Activated CD4-positive, CD25-positive, alpha-beta regulatory T cell treated with anti-CD3 and anti-CD28 coated beads, Interleukin-2, amount 50 U/mL, for 16 hours (primary cell): ENCODE results near the gene USP17L25.
"Not testable (repeated sequence)": the region's sequence is repeated elsewhere in the genome, so short reads cannot be mapped to it uniquely, and the experiment has no call there.

Experiments
- DNase-seq: peaks from one replicate; pipeline ENCODE4 v3.0.0-alpha.2; 2020; ENCODE audit warnings: low read depth, low spot score

The USP17L25 gene, protein sequence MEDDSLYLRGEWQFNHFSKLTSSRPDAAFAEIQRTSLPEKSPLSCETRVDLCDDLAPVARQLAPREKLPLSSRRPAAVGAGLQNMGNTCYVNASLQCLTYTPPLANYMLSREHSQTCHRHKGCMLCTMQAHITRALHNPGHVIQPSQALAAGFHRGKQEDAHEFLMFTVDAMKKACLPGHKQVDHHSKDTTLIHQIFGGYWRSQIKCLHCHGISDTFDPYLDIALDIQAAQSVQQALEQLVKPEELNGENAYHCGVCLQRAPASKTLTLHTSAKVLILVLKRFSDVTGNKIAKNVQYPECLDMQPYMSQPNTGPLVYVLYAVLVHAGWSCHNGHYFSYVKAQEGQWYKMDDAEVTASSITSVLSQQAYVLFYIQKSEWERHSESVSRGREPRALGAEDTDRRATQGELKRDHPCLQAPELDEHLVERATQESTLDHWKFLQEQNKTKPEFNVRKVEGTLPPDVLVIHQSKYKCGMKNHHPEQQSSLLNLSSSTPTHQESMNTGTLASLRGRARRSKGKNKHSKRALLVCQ

DNA sequence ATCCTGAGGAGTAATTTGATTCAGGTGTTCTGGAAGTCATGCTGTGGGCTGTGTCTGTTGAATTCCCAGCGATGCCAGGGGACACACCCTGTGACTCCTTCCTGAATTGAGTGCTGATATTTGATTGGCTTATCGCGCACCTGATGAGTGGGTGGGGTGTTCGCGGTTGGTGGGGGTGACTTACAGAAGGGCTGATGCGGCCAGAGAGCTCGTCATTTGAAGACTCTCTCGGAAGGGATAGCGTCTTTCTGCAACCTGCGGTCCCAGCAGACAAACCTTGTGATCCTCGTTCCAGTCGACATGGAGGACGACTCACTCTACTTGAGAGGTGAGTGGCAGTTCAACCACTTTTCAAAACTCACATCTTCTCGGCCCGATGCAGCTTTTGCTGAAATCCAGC lies at the start of gene USP17L25:
TSS of gene USP17L25 (plus strand) at position 301 of the 400 bp plus-strand sequence. CDS start at position 301, 0 bp downstream.
- DNase-seq: not testable (repeated sequence)

DNA sequence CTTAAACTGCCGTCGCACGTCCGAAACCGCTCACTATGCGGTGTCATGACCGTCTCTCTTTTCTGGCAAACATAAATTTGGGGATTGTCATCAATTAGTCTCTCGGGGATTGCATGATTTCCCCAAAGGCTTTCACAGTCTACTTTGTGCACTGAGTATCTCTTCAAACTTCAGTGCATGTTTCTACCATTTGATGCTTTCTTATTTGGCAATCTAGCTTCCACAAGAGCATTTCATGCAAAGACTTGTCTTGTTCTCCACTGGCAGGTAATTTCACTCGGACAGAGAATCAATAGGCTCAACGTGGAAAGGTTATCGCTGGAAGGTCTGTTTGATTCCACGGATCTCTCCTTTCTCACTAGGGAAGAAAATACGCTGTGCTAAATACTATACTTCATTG lies 5.5 kb upstream of the USP17L25 start:
- not testable (repeated sequence) for DNase-seq

DNA sequence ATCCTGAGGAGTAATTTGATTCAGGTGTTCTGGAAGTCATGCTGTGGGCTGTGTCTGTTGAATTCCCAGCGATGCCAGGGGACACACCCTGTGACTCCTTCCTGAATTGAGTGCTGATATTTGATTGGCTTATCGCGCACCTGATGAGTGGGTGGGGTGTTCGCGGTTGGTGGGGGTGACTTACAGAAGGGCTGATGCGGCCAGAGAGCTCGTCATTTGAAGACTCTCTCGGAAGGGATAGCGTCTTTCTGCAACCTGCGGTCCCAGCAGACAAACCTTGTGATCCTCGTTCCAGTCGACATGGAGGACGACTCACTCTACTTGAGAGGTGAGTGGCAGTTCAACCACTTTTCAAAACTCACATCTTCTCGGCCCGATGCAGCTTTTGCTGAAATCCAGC lies 4.8 kb upstream of the USP17L25 start, which contains the start of gene USP17L24:
TSS of gene USP17L24 (plus strand) at position 301 of the 400 bp plus-strand sequence. CDS start at position 301, 0 bp downstream.
- not testable (repeated sequence) for DNase-seq

DNA sequence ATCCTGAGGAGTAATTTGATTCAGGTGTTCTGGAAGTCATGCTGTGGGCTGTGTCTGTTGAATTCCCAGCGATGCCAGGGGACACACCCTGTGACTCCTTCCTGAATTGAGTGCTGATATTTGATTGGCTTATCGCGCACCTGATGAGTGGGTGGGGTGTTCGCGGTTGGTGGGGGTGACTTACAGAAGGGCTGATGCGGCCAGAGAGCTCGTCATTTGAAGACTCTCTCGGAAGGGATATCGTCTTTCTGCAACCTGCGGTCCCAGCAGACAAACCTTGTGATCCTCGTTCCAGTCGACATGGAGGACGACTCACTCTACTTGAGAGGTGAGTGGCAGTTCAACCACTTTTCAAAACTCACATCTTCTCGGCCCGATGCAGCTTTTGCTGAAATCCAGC lies 4.6 kb downstream of the USP17L25 start, which contains the start of gene USP17L26:
TSS of gene USP17L26 (plus strand) at position 301 of the 400 bp plus-strand sequence. CDS start at position 301, 0 bp downstream.
- DNase-seq: not testable (repeated sequence)

DNA sequence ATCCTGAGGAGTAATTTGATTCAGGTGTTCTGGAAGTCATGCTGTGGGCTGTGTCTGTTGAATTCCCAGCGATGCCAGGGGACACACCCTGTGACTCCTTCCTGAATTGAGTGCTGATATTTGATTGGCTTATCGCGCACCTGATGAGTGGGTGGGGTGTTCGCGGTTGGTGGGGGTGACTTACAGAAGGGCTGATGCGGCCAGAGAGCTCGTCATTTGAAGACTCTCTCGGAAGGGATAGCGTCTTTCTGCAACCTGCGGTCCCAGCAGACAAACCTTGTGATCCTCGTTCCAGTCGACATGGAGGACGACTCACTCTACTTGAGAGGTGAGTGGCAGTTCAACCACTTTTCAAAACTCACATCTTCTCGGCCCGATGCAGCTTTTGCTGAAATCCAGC lies 9.4 kb downstream of the USP17L25 start, which contains the start of gene USP17L5:
TSS of gene USP17L5 (plus strand) at position 301 of the 400 bp plus-strand sequence. CDS start at position 301, 0 bp downstream.
- DNase-seq: not testable (repeated sequence)

DNA sequence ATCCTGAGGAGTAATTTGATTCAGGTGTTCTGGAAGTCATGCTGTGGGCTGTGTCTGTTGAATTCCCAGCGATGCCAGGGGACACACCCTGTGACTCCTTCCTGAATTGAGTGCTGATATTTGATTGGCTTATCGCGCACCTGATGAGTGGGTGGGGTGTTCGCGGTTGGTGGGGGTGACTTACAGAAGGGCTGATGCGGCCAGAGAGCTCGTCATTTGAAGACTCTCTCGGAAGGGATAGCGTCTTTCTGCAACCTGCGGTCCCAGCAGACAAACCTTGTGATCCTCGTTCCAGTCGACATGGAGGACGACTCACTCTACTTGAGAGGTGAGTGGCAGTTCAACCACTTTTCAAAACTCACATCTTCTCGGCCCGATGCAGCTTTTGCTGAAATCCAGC lies 14.1 kb downstream of the USP17L25 start, which contains the start of gene USP17L27:
TSS of gene USP17L27 (plus strand) at position 301 of the 400 bp plus-strand sequence. CDS start at position 301, 0 bp downstream.
- DNase-seq: not testable (repeated sequence)

DNA sequence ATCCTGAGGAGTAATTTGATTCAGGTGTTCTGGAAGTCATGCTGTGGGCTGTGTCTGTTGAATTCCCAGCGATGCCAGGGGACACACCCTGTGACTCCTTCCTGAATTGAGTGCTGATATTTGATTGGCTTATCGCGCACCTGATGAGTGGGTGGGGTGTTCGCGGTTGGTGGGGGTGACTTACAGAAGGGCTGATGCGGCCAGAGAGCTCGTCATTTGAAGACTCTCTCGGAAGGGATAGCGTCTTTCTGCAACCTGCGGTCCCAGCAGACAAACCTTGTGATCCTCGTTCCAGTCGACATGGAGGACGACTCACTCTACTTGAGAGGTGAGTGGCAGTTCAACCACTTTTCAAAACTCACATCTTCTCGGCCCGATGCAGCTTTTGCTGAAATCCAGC lies 18.9 kb downstream of the USP17L25 start, which contains the start of gene USP17L28:
TSS of gene USP17L28 (plus strand) at position 301 of the 400 bp plus-strand sequence. CDS start at position 301, 0 bp downstream.
- DNase-seq: not testable (repeated sequence)

DNA sequence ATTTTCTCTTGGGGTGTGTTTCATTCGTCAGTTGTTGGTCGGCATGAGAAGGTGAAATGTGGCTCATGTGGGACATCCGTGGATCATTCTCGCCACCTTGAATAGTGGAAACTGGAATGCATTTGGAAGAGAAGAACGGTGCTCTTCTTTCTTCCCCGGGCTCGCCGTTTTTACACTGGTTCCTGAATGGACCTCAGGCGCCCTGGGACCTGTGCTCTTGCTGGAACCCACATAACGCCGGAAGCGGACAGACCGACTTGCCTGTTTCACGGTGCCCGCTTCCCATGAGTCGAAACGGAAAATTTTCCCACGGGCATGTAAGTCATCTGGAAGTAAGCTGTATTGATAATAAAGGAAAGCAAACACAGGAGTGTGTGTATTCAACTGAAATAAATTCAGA lies 21.2 kb downstream of the USP17L25 start:
- DNase-seq: not testable (repeated sequence)

DNA sequence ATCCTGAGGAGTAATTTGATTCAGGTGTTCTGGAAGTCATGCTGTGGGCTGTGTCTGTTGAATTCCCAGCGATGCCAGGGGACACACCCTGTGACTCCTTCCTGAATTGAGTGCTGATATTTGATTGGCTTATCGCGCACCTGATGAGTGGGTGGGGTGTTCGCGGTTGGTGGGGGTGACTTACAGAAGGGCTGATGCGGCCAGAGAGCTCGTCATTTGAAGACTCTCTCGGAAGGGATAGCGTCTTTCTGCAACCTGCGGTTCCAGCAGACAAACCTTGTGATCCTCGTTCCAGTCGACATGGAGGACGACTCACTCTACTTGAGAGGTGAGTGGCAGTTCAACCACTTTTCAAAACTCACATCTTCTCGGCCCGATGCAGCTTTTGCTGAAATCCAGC lies 23.6 kb downstream of the USP17L25 start, which contains the start of gene USP17L29:
TSS of gene USP17L29 (plus strand) at position 301 of the 400 bp plus-strand sequence. CDS start at position 301, 0 bp downstream.
- not testable (repeated sequence) for DNase-seq

DNA sequence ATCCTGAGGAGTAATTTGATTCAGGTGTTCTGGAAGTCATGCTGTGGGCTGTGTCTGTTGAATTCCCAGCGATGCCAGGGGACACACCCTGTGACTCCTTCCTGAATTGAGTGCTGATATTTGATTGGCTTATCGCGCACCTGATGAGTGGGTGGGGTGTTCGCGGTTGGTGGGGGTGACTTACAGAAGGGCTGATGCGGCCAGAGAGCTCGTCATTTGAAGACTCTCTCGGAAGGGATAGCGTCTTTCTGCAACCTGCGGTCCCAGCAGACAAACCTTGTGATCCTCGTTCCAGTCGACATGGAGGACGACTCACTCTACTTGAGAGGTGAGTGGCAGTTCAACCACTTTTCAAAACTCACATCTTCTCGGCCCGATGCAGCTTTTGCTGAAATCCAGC lies 33.1 kb downstream of the USP17L25 start, which contains the start of gene USP17L30:
TSS of gene USP17L30 (plus strand) at position 301 of the 400 bp plus-strand sequence. CDS start at position 301, 0 bp downstream.
- not testable (repeated sequence) for DNase-seq

DNA sequence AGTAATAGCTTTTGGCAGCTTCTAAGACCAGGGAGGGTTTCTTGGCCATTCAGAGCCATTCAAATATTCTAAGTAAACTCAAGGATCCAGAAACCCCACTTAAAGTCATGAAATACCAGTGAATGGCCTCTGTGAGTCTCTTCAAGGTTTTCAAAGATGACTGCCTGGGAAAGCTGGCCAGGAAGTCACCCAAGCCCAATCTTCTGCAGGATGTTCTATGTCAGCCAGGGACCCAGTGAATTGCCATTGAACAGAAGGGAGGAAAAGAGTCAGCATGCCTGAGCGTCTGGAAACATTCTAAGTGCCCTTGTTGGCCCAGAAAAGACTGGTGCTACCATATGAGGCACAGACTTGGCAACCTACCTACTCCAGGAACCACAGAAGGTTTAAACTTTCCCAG lies 50.2 kb downstream of the USP17L25 start:
- not testable (repeated sequence) for DNase-seq
